HG03558 (cell line): Measurements from ENCODE around the gene ADAP1.
"Not testable (repeated sequence)": the region's sequence is repeated elsewhere in the genome, so short reads cannot be mapped to it uniquely, and the experiment has no call there.

ENCODE experiments used
- ATAC-seq: cut with Tn5 transposase; IDR thresholded peaks from one replicate; pipeline ENCODE4 v1.9.1; 2021; ENCODE audit warnings: moderate number of reproducible peaks; ENCODE audit not compliant: unreplicated experiment; ENCODE audit errors: extremely low read depth

ADAP1 gene

DNA sequence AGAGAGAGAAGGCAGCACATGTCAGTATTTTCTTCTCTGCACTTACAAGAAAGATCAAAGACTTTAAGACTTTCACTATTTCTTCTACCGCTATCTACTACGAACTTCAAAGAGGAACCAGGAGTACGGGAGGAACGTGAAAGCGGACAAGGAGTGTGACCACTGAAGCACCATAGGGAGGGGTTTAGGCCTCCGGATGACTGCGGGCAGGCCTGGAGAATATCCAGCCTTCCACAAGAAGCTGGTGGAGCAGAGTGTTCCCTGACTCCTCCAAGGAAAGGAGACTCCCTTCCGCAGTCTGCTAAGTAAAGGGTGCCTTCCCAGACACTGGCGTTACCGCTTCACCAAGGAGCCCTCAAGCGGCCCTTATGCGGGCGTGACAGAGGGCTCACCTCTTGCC lies 6.5 kb upstream of the ADAP1 start:
- ATAC-seq: not testable (repeated sequence)

- ATAC-seq: no peak
Measured at GRCh38 chr7:960269-960871, 5.9 kb upstream of the ADAP1 start.

GRCh38 chr7:959740-960139 lies 5.3 kb upstream of the ADAP1 start:
- not testable (repeated sequence) for ATAC-seq

- no peak for ATAC-seq
Measured at GRCh38 chr7:959271-959670, 4.8 kb upstream of the ADAP1 start.

GRCh38 chr7:958221-959200 lies 4.0 kb upstream of the ADAP1 start:
- ATAC-seq: no peak

DNA sequence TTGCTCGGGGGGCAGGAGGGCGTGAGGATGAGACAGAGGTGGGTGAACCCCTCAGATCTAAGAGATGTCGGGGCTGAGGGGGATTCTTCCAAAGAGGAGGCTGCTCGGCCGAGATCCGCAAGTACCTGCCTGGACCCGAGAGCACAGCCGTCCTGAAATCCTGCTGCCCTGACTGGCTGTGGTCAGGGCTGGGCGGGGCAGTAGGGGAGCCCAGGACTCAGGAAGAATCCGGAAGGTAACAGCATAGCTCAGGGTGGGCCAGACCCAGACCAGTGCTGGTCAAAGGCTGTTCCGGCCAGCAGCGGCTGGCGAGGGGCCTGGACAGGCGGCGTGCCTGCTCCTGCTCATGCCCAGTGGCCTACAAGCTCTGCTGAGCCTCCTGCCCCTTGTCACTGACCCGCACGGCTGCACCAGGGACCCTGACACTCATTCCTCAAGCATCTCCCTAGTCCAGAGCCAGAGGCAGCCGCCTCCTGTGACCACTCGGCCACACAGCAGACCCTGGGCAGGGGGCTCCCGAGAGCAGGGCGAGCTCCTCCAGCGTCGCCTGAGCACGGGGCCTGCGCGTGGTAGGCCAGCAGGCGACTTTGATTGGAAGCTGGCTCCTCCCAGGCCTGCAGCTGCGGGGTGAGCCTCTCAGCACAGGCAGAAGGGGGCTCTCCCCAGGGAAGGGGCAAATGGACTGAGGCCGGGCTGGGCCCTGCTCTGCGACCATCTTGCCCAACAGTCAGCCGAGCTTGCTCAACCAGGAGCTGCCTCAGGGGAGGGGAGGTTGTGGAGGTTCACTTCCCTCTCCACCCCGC lies 3.1 kb upstream of the ADAP1 start:
- ATAC-seq: no peak

DNA sequence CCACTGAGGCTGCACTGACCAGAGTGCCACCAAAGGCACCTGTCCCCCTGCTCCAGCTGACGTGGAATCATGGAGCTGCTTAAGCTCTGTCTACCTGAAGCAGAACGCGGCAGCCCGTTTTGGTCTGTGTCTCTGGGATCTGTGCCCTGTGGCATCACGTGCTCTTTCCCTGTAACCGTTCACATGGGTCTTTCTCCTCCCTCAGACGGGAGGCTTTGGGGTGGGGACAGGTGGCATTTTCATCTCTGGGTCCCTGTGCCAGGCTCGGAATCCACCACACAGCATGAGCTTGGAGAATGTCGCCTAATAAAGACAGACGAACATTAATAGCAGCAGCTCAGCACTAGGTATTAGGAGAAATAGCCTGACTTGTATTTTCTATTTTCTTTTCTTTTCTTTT lies 1.6 kb upstream of the ADAP1 start:
- ATAC-seq: no peak

GRCh38 chr7:953547-954327 lies 743 bp downstream of the ADAP1 start:
- no peak for ATAC-seq

DNA sequence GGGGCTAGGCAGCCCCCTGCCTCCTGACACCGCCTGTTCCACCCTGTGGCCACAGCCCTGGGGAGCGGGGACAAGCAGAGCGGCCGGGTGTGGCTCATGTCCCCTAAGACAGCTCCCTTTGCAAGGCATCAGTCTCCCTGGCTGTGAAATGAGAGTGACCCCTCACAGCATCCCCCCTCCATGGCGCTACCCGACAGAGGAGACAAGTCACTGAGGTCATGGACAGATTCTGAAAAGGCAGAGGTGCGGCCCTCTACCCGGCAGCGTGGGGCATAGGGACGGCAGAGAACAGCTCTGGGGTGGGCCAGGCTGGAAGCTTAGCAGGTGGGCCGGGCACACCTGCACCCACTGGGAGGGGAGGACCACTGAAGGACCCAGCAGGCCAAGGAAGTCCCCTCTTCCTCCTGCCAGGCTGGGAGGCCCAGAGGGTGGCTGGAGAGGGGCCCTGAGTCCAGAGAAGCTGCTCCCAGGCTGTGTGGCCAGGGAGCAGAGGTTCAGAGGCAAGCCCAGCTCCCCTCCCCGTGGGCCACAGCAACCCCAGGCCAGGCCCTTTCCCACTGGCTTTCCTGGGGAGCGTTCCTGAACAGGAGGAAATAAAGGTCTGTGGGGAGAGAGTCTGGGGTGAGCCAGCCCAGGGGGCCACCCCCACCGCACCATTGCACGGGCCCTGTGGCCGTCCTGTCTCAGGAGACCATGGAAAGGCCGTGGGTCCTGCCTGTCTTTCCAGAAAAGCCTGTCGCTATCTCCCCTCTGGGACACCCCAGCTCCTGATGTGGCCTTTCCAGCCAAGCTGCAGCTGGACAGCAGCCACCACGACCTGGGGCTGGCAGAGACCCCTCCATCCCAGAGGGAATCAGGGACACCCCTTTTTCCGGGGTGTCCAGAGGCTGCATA lies 1.7 kb downstream of the ADAP1 start:
- no peak for ATAC-seq

GRCh38 chr7:951881-952547 lies 2.5 kb downstream of the ADAP1 start:
- ATAC-seq: no peak

GRCh38 chr7:949021-949934 lies 5.2 kb downstream of the ADAP1 start:
- no peak for ATAC-seq

DNA sequence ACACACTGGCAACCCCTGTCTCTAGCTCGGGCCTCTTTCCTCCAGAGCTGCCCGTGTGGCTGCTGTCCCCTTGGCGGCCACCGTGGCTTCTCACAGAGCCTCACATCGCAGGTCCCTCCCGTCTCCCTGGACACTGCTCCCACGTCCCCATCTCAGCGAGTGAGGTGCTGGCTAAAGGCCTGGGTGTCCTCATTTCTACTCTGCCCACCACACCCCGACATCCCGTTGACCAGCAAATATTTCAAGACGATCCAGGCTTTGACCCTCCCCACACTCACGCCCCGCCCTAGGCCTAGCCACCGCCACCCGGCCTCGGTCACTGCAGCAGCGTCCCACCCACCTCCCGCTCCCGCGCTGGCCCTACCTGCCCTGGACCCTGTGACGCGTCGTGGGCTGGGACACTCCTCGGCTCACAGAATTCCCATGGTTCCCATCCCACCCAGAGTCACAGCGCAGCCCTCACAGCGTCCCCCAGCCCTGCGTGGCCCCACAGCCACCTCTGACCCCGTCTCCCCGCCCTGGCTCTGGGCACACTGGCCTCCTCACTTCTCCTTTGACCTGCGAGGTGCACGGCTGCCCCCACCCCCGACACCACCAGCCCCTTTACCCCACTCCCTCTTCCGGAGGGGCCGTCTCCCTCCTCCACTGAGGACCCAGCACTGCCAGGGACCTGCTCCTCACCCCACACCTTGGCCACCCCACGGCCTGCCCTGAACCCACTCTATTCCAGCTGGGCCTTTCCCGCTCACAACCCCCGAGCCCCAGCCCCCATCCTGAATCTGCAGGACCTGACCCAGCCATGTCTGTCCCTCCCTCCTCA lies 6.9 kb downstream of the ADAP1 start:
- no peak for ATAC-seq

DNA sequence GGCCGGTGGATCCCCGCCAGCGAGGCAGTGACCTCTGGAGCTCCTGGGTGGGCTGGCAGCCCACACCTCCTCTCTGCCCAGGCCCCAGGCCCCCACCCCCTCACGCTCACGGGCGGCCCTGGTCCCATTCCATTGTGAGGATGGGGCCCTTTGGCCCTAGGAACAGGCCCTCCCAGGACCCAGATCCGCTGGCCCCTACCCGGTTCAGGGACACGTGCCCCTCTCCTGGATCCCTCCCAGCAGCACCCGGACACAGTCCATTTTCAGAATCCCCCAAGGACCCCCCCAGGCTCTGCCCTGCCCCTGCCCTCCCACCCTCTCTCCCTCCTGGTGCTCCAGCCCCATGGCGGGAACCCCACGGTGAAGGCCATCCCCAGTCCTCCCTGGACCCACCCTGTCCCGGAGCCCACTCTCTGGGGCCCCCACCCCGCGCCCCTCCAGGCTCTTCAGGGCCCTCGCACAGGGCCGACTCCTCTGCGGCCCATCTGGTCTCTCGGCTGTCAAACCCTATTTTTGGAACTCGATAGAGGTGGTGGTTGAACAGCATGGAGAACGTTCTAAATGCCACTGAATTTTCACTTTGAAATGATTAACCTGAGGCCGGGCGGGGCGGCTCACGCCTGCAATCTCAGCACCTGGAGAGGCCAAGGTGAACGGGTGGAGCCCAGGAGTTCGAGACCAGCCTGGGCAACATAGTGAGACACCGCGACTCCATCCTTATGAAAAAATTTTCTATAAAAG lies 8.1 kb downstream of the ADAP1 start:
- no peak for ATAC-seq

DNA sequence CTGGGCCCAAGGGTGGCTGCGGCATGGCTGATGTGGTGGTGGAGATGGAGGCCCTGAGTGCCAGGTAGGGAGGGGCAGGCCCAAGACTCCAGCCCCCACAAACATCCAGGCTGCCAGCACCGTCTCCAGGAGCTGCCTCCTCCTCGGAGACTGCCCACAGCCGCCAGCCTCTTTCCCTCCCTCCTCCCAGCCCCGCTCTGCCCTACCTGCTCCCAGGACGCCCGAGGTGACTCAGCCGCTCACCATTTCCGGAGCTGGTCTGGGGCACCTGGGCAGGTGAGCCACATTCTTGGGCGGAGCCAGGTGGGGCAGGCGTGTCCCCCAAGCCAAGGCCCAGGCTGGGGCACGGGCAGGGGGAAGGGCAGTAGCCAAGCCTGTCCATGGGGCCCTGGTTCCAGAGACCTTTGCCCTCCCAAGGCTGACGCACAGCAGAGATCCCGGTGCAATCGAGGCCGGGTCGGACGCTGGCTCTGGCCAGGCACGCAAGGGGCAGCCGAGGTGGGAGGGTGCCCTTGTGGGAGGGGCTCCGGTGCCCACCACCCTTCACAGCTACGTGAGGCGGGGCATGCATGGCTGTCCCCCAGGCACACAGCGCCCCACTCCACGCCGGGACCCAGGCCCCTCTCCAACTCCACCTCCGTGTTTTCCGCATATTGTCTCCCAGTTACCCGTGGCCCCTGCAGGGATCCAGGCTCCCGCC lies 8.8 kb downstream of the ADAP1 start:
- no peak for ATAC-seq

GRCh38 chr7:945147-945555 lies 9.3 kb downstream of the ADAP1 start:
- ATAC-seq: no peak
